Amygdala (tissue), 56 donors: ENCODE data around the gene PHF21A.
"Not testable (repeated sequence)": the region's sequence is repeated elsewhere in the genome, so short reads cannot be mapped to it uniquely, and the experiment has no call there.

Experiments
- DNase-seq, 56 donors: peaks; one replicate each; lab custom pipeline; 2025; lab: John Stamatoyannopoulos, UW

PHF21A gene

GRCh38 chr11:46120346-46121300, 631 bp downstream of the PHF21A start:
- DNase-seq: peak in 36 of 56 donors; percentile 21 to 86 (median 62)

GRCh38 chr11:46119352-46120216, 1.7 kb downstream of the PHF21A start:
- DNase-seq: peak in 35 of 56 donors; percentile 17 to 71 (median 46)

DNA sequence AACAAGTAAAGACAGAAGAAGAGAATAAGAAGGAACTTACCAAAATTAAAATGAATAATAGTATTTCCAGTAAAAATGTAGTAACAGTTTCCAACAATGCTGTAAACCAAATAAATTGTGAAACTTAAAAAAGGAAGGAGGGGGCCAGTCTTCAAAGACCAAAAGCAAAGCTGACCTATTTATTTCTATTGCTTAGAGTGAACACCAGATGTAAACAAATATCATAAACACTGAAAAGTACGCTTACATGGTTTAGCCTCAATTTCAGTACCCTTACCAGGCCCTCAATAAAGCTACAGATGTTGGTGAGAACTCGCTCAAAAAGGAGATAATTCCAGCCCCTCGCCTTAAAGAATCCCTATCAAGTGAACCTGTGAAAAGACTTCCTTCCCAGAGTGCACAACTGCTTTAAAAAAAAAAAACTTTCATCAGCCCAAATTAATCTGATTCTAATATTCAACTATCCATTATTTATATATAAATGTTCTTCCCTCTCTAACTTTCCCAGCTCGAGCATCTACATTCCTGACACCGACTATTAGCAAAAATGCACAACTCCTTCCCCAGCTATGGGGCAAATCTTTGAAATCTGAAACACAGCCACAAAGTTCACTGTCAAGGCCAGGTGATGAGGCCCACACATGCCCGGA, 2.4 kb downstream of the PHF21A start:
- no peak for DNase-seq

DNA sequence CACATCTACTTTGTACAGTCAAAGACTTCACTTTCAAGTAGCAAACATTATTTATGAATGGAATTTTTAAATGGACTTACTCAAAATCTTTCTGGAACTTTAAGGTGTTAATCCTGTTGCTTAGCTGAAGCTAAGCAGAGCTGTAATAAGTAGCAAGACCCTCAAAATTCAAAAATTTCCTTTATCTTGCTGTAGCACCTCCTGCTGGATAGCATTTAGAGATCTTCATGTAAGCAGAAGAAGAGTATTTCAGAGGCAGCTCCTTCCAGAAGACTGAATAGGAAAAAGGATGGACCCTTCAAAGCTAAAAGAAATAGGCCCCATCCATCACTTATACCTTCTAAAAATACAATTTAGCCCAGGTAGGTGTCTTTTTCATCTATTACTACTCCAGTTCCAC, 3.4 kb downstream of the PHF21A start:
- DNase-seq: no peak

DNA sequence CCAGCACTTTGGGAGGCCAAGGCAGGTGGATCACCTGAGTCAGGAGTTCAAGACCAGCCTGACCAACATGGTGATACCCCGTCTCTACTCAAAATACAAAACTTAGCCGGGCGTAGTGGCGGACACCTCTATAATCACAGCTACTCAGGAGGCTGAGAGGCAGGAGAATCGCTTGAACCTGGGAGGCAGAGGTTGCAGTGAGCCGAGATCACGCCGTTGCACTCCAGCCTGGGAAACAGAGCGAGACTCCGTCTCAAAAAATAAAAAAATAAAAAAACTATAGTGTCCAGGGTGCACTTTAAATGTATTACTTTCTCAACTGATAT, 4.6 kb downstream of the PHF21A start:
- DNase-seq: not testable (repeated sequence)

- no peak for DNase-seq
Measured at GRCh38 chr11:46116007-46116711, 5.1 kb downstream of the PHF21A start.

DNA sequence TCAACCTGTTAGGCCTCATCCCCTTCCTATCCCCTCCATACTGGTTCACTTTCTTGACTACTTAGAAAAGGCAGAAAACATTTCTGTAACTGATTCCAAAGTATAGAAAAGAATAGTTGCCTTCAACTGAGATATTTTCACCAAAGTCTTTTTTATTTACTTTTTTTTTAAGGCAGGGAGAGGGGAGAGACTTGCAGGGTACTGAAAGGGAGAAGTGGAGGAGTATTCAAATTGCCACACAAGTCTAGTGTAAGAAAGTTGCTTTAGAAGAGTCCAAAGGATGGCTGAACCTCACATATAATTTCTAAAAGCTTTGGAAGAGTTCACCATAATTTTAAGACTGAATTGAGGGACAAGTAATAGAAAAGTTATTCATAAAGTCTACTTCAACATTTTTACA, 6.3 kb downstream of the PHF21A start:
- DNase-seq: no peak

DNA sequence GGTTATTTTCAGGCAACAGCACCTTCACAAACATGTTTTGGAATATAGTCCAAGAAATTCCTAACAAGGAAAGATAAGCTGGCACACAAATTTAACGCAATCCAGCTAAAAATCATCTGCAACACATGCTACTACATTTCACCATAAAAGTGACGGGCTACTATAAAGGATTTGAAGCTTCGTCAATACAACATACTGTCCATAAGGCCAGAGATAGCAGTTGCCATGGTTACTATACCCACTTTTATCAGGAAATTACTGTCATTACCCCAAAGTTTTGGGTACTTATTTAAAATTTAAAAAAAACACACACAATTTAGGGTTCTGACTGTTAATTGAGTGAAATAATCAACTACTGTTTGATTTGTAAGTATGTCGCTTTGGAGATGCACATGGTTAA, 6.9 kb downstream of the PHF21A start:
- no peak for DNase-seq

DNA sequence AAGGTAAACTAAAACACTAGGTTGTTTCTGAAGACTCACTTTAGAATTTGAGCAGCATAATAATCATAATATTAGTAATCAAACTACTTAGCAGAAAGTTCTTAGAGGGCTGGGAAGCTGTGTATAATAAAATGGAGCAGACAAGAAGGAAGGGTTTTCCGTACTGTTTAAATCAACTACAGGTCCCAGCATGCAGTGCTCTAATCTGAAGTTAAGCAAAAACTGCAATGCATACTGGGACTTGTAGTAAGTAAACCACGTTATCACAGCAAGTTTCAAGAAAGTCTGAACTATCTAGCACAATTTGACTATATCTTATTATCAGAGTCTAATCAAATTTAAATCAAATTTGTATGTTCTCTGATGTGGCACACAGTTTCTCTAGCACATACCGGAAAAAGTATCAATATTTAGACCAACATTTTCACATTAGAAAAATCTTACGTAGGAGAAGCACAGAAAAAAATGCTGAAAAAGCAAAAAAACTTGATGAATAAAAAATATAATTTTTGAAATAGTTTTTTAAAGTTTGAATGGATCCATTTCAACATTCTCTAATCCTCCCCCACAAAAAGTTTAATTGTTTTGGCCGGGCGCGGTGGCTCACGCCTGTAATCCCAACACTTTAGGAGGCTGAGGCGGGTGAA, 8.2 kb downstream of the PHF21A start:
- DNase-seq: peak in 7 of 56 donors; percentile 7 to 61 (median 14)

DNA sequence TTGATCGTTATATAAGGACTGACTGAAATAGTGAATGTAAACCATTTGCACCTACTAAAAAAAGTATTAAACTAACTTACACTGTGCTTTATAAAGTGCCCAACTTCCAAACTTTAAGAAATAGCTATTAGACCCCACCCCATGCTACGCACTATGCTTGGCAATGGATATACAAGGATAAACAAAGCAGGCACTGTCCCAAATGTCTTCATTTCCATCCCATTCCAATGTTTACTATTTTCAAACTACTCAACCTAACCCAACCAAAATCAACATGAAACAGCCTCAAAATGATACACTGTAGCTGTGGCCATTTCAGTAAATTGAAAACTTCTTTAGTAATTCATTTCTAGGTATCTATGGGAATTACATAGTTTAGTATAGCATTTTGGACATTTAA, 12.5 kb downstream of the PHF21A start:
- DNase-seq: no peak

GRCh38 chr11:46107780-46108179, 13.5 kb downstream of the PHF21A start:
- no peak for DNase-seq

GRCh38 chr11:46107408-46107718, 13.9 kb downstream of the PHF21A start:
- DNase-seq: no peak

GRCh38 chr11:46106530-46107407, 14.5 kb downstream of the PHF21A start:
- DNase-seq: peak in 9 of 56 donors; percentile 5 to 52 (median 14)

GRCh38 chr11:46105926-46106325, 15.3 kb downstream of the PHF21A start:
- DNase-seq: no peak

DNA sequence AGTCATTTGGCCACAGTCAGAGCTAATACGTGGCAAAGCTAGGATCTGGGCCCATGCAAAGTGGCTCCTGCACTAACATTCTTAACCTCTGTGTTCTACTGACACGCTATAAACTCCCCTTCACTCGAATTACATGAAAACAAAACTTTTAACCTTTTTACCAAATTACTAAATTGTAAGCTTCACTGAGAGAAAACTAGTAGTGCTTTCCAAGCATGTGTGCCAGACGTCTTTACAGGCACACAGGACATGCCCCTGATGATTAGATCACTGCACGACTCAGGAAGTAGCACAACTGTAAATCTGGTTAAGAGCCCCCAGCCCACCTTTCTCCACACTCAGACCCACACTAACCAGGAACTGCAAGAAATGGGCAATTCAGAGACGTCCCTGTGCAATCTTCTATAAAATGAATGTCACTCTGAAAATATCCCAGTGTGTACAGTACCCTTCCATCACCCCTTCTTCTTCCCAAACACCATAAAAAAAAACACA, 16.1 kb downstream of the PHF21A start:
- DNase-seq: no peak

- DNase-seq: no peak
Measured at GRCh38 chr11:46102843-46103242, 18.4 kb downstream of the PHF21A start.

GRCh38 chr11:46100670-46101069, 20.6 kb downstream of the PHF21A start:
- DNase-seq: no peak

GRCh38 chr11:46099963-46100316, 21.3 kb downstream of the PHF21A start:
- no peak for DNase-seq

DNA sequence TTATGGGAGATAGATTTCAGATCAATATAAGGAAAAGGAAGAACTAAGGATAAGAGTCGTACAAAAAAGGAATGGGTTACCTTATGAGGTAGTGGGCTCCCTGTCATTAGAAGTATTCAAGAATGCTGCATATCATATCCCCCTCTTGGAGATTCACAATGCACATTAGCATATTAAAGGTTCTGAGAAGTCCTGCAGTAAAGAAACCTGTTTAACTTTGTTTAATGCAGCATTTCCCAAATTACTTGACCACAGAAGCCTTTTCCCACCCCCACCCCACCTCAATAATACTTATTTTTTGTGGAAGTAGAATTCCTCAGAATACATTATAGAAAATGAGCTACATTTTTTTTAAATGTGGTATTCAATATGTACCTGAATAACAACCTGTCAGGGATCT, 30.9 kb downstream of the PHF21A start:
- no peak for DNase-seq
